IMR-90 (cell line): ENCODE data around the gene PPP1R8. TPM values are rescaled to one million over a fixed set of nuclear protein-coding genes. Genes with fewer than 3 reads are reported as not detected.

Experiments
- ATAC-seq: fragments of 200-7000 bp; cut with Tn5 transposase; 2 replicates; pipeline ENCODE4 v1.9.1; 2020; ENCODE audit warnings: low read depth, mild to moderate bottlenecking, moderate library complexity
- BruUV-seq: library from RNA; stranded (reverse); fragments of 400-500 nt; replicated peaks from 2 replicates; lab custom pipeline; 2021; lab: Mats Ljungman, UMichigan
- CTCF ChIA-PET: fragments of 300-600 bp; formaldehyde crosslinking; extraction: SDS; loops from one replicate; lab custom pipeline; 2021; ENCODE audit warnings: antibody characterized with exemption; lab: Yijun Ruan, JAX
- POLR2A ChIA-PET: fragments of 300-600 bp; sonication (Branson Sonifier 250); formaldehyde crosslinking; loops from one replicate; lab custom pipeline; 2022; ENCODE audit warnings: antibody characterized with exemption; ENCODE audit not compliant: unreplicated experiment; lab: Charles Lee
- DNase-seq: peaks from one replicate; pipeline ENCODE4 v3.0.0; 2013
- H2AFZ ChIP-seq: replicated peaks from 2 replicates; pipeline ENCODE3; 2013; ENCODE audit warnings: low read length, mild to moderate bottlenecking; ENCODE audit not compliant: poor library complexity
- H2AK5ac ChIP-seq: 2 replicates; pipeline ENCODE4 v1.6.1; 2013; ENCODE audit warnings: low read depth, low read length, inconsistent platforms
- H2AK9ac ChIP-seq: replicated peaks from 2 replicates; pipeline ENCODE3; 2013; ENCODE audit warnings: mild to moderate bottlenecking, low read depth, low read length, moderate library complexity; ENCODE audit not compliant: poor library complexity
- H2BK120ac ChIP-seq: 2 replicates; pipeline ENCODE4 v1.6.1; 2013; ENCODE audit warnings: low read depth, low read length, inconsistent platforms
- H2BK15ac ChIP-seq: 3 replicates; pipeline ENCODE4 v1.6.1; 2013; ENCODE audit warnings: low read depth, low read length, inconsistent platforms
- H2BK20ac ChIP-seq: 2 replicates; pipeline ENCODE4 v1.6.1; 2013; ENCODE audit warnings: low read depth, mild to moderate bottlenecking, inconsistent platforms, low read length, moderate library complexity
- H2BK5ac ChIP-seq: 2 replicates; pipeline ENCODE4 v1.6.1; 2013; ENCODE audit warnings: mild to moderate bottlenecking, low read depth, low read length, inconsistent platforms; ENCODE audit not compliant: poor library complexity, severe bottlenecking
- H3K14ac ChIP-seq: replicated peaks from 2 replicates; pipeline ENCODE4 v1.6.1; 2013; ENCODE audit warnings: low read depth, low read length, inconsistent platforms
- H3K18ac ChIP-seq: 2 replicates; pipeline ENCODE4 v1.6.1; 2013; ENCODE audit warnings: low read depth, low read length, control low read depth
- H3K23ac ChIP-seq: 2 replicates; pipeline ENCODE4 v1.6.1; 2013; ENCODE audit warnings: low read depth, low read length, inconsistent platforms
- H3K27ac ChIP-seq: 2 replicates; pipeline ENCODE4 v1.5.1; 2013; ENCODE audit warnings: mild to moderate bottlenecking, control low read depth, low read length; ENCODE audit not compliant: insufficient read depth
- H3K27me3 ChIP-seq: 2 replicates; pipeline ENCODE4 v1.6.1; 2013; ENCODE audit warnings: low read length; ENCODE audit not compliant: control insufficient read depth, insufficient read depth
- H3K36me3 ChIP-seq: 2 replicates; pipeline ENCODE4 v1.6.1; 2013; ENCODE audit warnings: low read length, mixed read lengths; ENCODE audit not compliant: control insufficient read depth, insufficient read depth
- H3K4ac ChIP-seq: 2 replicates; pipeline ENCODE4 v1.6.1; 2013; ENCODE audit warnings: low read depth, low read length, inconsistent platforms
- H3K4me1 ChIP-seq: 2 replicates; pipeline ENCODE4 v1.6.1; 2013; ENCODE audit warnings: low read length, mixed read lengths; ENCODE audit not compliant: control insufficient read depth, insufficient read depth
- H3K4me2 ChIP-seq: 2 replicates; pipeline ENCODE4 v1.6.1; 2013; ENCODE audit warnings: low read depth, mild to moderate bottlenecking, control low read depth, low read length, moderate library complexity
- H3K4me3 ChIP-seq: 2 replicates; pipeline ENCODE4 v1.5.1; 2013; ENCODE audit warnings: low read depth, mild to moderate bottlenecking, control low read depth, low read length, moderate library complexity; ENCODE audit not compliant: insufficient read depth
- H3K56ac ChIP-seq: 2 replicates; pipeline ENCODE4 v1.6.1; 2013; ENCODE audit warnings: low read length, inconsistent platforms; ENCODE audit not compliant: insufficient read depth; ENCODE audit errors: extremely low read depth
- H3K79me1 ChIP-seq, 2 experiments: 2 replicates each; pipeline ENCODE4 v1.6.1; 2013; ENCODE audit warnings: low read length in 2 of 2, inconsistent platforms in 1 of 2, low read depth in 1 of 2
- H3K9ac ChIP-seq: 2 replicates; pipeline ENCODE4 v1.6.1; 2013; ENCODE audit warnings: low read depth, low read length, control low read depth
- H3K9me1 ChIP-seq: 2 replicates; pipeline ENCODE4 v1.6.1; 2013; ENCODE audit warnings: low read length, inconsistent platforms; ENCODE audit not compliant: insufficient read depth
- H3K9me3 ChIP-seq: 2 replicates; pipeline ENCODE4 v1.6.1; 2013; ENCODE audit warnings: low read length; ENCODE audit not compliant: control insufficient read depth, insufficient read depth
- H4K20me1 ChIP-seq: 2 replicates; pipeline ENCODE4 v1.6.1; 2013; ENCODE audit warnings: low read length, inconsistent platforms; ENCODE audit not compliant: insufficient read depth
- H4K5ac ChIP-seq: 2 replicates; pipeline ENCODE4 v1.6.1; 2013; ENCODE audit warnings: mild to moderate bottlenecking, low read depth, low read length, control low read depth
- H4K8ac ChIP-seq, 2 experiments: 2 replicates each; pipeline ENCODE4 v1.6.1; 2013; ENCODE audit warnings: low read depth in 2 of 2, low read length in 2 of 2, control low read depth in 1 of 2, inconsistent platforms in 1 of 2
- H4K91ac ChIP-seq: 2 replicates; pipeline ENCODE4 v1.6.1; 2013; ENCODE audit warnings: low read depth, low read length, inconsistent platforms; ENCODE audit not compliant: insufficient read depth
- BHLHE40 ChIP-seq: fragments of 150-350 bp; IDR thresholded peaks from 2 replicates; pipeline ENCODE4 v1.6.1; 2016; ENCODE audit warnings: mild to moderate bottlenecking, low read depth, low read length
- CEBPB ChIP-seq: IDR thresholded peaks from 2 replicates; pipeline ENCODE4 v1.6.1; 2012; ENCODE audit warnings: low read depth, low read length, improper control_type of control experiment
- CTCF ChIP-seq: conservative IDR thresholded peaks from 2 replicates; pipeline ENCODE4 v1.5.1; 2012; ENCODE audit warnings: mild to moderate bottlenecking, low read depth, low read length, improper control_type of control experiment
- ELK1 ChIP-seq: fragments of 150-350 bp; IDR thresholded peaks from 2 replicates; pipeline ENCODE4 v1.6.1; 2016; ENCODE audit warnings: low read depth, mild to moderate bottlenecking, low read length, moderate library complexity, borderline replicate concordance
- FOS ChIP-seq: fragments of 150-350 bp; IDR thresholded peaks from 2 replicates; pipeline ENCODE4 v1.6.1; 2016; ENCODE audit warnings: low read depth, low read length
- MAFK ChIP-seq: IDR thresholded peaks from 2 replicates; pipeline ENCODE4 v1.6.1; 2012; ENCODE audit warnings: low read depth, low read length, improper control_type of control experiment
- MAZ ChIP-seq: IDR thresholded peaks from 2 replicates; pipeline ENCODE4 v1.6.1; 2012; ENCODE audit warnings: low read depth, mild to moderate bottlenecking, low read length, improper control_type of control experiment, moderate library complexity, borderline replicate concordance
- MXI1 ChIP-seq: IDR thresholded peaks from 2 replicates; pipeline ENCODE4 v1.6.1; 2012; ENCODE audit warnings: low read depth, mild to moderate bottlenecking, low read length, moderate library complexity, borderline replicate concordance
- NFE2L2 ChIP-seq: fragments of 150-350 bp; IDR thresholded peaks from 2 replicates; pipeline ENCODE4 v1.6.1; 2016; ENCODE audit warnings: low read depth, mild to moderate bottlenecking, low read length
- POLR2A ChIP-seq: IDR thresholded peaks from 2 replicates; pipeline ENCODE4 v1.6.1; 2012; ENCODE audit warnings: mild to moderate bottlenecking, low read depth, low read length
- RCOR1 ChIP-seq: IDR thresholded peaks from 2 replicates; pipeline ENCODE4 v1.6.1; 2012; ENCODE audit warnings: mild to moderate bottlenecking, low read length, improper control_type of control experiment; ENCODE audit not compliant: insufficient replicate concordance
- RFX5 ChIP-seq: IDR thresholded peaks from 2 replicates; pipeline ENCODE4 v1.8.0; 2012; ENCODE audit warnings: low read depth, mild to moderate bottlenecking, low read length, moderate library complexity
- USF2 ChIP-seq: fragments of 150-350 bp; IDR thresholded peaks from 2 replicates; pipeline ENCODE4 v1.6.1; 2017; ENCODE audit warnings: mild to moderate bottlenecking, antibody characterized with exemption, low read length, low read depth
- WGBS, 2 experiments: methylation state at CpG; one replicate each; pipeline versions ENCODE4 v1.1.5 to v1.1.7; 2013; ENCODE audit warnings: missing lambda C conversion rate in 2 of 2; ENCODE audit not compliant: insufficient read length in 1 of 2; ENCODE audit errors: extremely low coverage in 2 of 2; 5-methylcytosine and 5-hydroxymethylcytosine counted together
- dilution Hi-C: fragments of 300-500 bp; cut with HindIII; formaldehyde crosslinking; loops from one replicate; pipeline ENCODE4 v1.14.3; 2018; ENCODE audit warnings: low sequenced_read_pairs; ENCODE audit not compliant: unreplicated experiment
- in situ Hi-C: fragments of 300-500 bp; cut with MboI; formaldehyde crosslinking; loops from 3 replicates; pipeline ENCODE4 v1.14.3; 2019; ENCODE audit warnings: low sequenced_read_pairs, inconsistent platforms, mixed read lengths
- intact Hi-C: fragments of 100-400 bp; cut with micrococcal nuclease; formaldehyde crosslinking; loops from 2 replicates; pipeline ENCODE4 v1.10.0; 2022
- polyA plus RNA-seq, 3 experiments: library from polyadenylated mRNA; depleted of rRNA; stranded (reverse); fragments of >200 nt; gene quantifications; 2 replicates each; pipeline ENCODE4 v1.2.3, GENCODE V29; 2012; ENCODE audit warnings: low replicate concordance in 1 of 3
- total RNA-seq: library from RNA; depleted of rRNA; stranded (reverse); fragments of >200 nt; gene quantifications from 2 replicates; pipeline ENCODE4 v1.2.3, GENCODE V29; 2012

PPP1R8 gene
- total and polyA plus RNA-seq, 2 of the 4 experiments (the other 2 are of a cell fraction): 53.8 to 80.1 TPM

- Histone ChIP-seq H3K23ac (no peak overlapping the region), H3K4ac (peak overlapping the region; percentile 83), H2BK15ac (peak overlapping the region; percentile 40; the same call in 2 of the 3 replicates), H3K56ac (no peak overlapping the region), H3K79me1 (no peaks in the 10 kb centered on the region), H2BK20ac (peak overlapping the region; percentile 79), H2AK5ac (peak overlapping the region; percentile 83), H3K9me3 (no peaks in the 10 kb centered on the region), H3K4me1 (peaks cover 11% of the 10 kb centered on the region), H3K9ac (peak overlapping the region; percentile 22; the same call in 1 of the 2 replicates), H3K4me3 (no peak overlapping the region), H3K18ac (peak overlapping the region; percentile 30), H3K9me1 (peaks cover 13% of the 10 kb centered on the region), H2BK120ac (peak overlapping the region; percentile 87), H2AFZ (peak overlapping the region; percentile 85), H4K91ac (peak overlapping the region; percentile 81), H3K4me2 (peak overlapping the region; percentile 33), H3K36me3 (no peaks in the 10 kb centered on the region), H3K27me3 (no peaks in the 10 kb centered on the region), H4K20me1 (no peaks in the 10 kb centered on the region), H3K14ac (peak overlapping the region; percentile 84), H4K8ac (peak overlapping the region; percentile 73 to 88), H3K27ac (peak overlapping the region; percentile 50), H4K5ac (peak overlapping the region; percentile 16; the same call in 1 of the 2 replicates), H2BK5ac (peak overlapping the region; percentile 62), H2AK9ac (peak overlapping the region; percentile 43)
- POLR2A ChIA-PET: no interaction called here
- intact Hi-C loops (loop anchor here (1.0 to 5.0 kb wide), 2 partner anchors 116 to 204 kb away; no protein-coding TSS in a partner anchor), dilution Hi-C loops (no loop called here), in situ Hi-C loops (loop anchor here (5.0 to 25.0 kb wide), 2 partner anchors 119 to 349 kb away; no protein-coding TSS in a partner anchor)
- ATAC-seq (peak; percentile 94), DNase-seq (peak; percentile 99)
- 73% methylated on average over 6 of the region's 9 CpGs; no CpG with 5 or more reads in 1 of the 2 experiments for WGBS, 2 experiments
- CTCF ChIA-PET: interaction anchor here (0.6 to 1.1 kb wide), 2 partner anchors 15 to 257 kb away, joined by 3 to 7 read pairs; no protein-coding TSS in a partner anchor
- no TSS peak for BruUV-seq
- TF ChIP-seq ELK1: no peak
- TF ChIP-seq CTCF: no peak
- 0 out of 2 replicates have a peak, but pooled peaks have one; percentile 8 for TF ChIP-seq USF2
- TF ChIP-seq FOS: peak; percentile 74
- no peak for TF ChIP-seq RCOR1
- TF ChIP-seq POLR2A: peak; percentile 72
- peak; percentile 67; the same call in 1 of the 2 replicates for TF ChIP-seq MAZ
- TF ChIP-seq MXI1: peak; percentile 89
- no peak for TF ChIP-seq NFE2L2
- peak; percentile 77 for TF ChIP-seq BHLHE40
- no peak for TF ChIP-seq MAFK
- TF ChIP-seq RFX5: no peak
- TF ChIP-seq CEBPB: peak; percentile 100
Observed at GRCh38 chr1:27862671-27863537, 32.3 kb downstream of the PPP1R8 start.
